Gastroesophageal sphincter (tissue), 4 donors: ENCODE measurements around the gene TSPAN10. TPM values are rescaled to one million over a fixed set of nuclear protein-coding genes. Genes with fewer than 3 reads are reported as not detected.

ENCODE experiments used
- ATAC-seq: fragments of 150-250 bp; one replicate; pipeline ENCODE4 v1.9.1; 2016; ENCODE audit warnings: mild to moderate bottlenecking, moderate library complexity
- H3K27ac ChIP-seq, 4 donors: fragments of 200-600 bp; sonication (generic) in 3 of 4; 1 replicate in 3 of 4; 2 replicates in 1 of 4; pipeline ENCODE4 v1.5.1; 2016 to 2019
- H3K27me3 ChIP-seq: fragments of 200-600 bp; sonication (generic); one replicate; pipeline ENCODE4 v1.5.1; 2019
- H3K36me3 ChIP-seq, 2 donors: fragments of 200-600 bp; sonication (generic); one replicate each; pipeline ENCODE4 v1.5.1; 2019; ENCODE audit warnings: control low read depth in 1 of 2
- H3K4me1 ChIP-seq, 3 donors: fragments of 200-600 bp; sonication (generic); 1 replicate in 2 of 3; 2 replicates in 1 of 3; pipeline ENCODE4 v1.5.1; 2016 to 2019; ENCODE audit warnings: control low read depth in 2 of 3
- H3K4me3 ChIP-seq, 2 donors: fragments of 200-600 bp; sonication (generic); one replicate each; pipeline ENCODE4 v1.5.1; 2019; ENCODE audit warnings: mild to moderate bottlenecking in 1 of 2, moderate library complexity in 1 of 2
- H3K9me3 ChIP-seq, 3 donors: fragments of 200-600 bp; sonication (generic); one replicate each; pipeline ENCODE4 v1.5.1; 2017 to 2019; ENCODE audit warnings: control low read depth in 2 of 3
- EP300 ChIP-seq: sonication (generic); formaldehyde crosslinking; IDR thresholded peaks from one replicate; pipeline ENCODE4 v1.6.1; 2017; ENCODE audit warnings: antibody characterized with exemption, mild to moderate bottlenecking
- POLR2A ChIP-seq, 2 donors: fragments of 450-650 bp; IDR thresholded peaks; one replicate each; pipeline ENCODE4 v1.6.1; 2017; ENCODE audit warnings: antibody characterized with exemption in 2 of 2, mild to moderate bottlenecking in 2 of 2, moderate library complexity in 1 of 2
- POLR2AphosphoS5 ChIP-seq: sonication (generic); formaldehyde crosslinking; IDR thresholded peaks from one replicate; pipeline ENCODE4 v1.6.1; 2017; ENCODE audit warnings: antibody characterized with exemption
- WGBS, 2 donors: methylation state at CpG; one replicate each; pipeline ENCODE4 v1.1.5; 2018; ENCODE audit warnings: low coverage in 1 of 2; 5-methylcytosine and 5-hydroxymethylcytosine counted together
- total RNA-seq, 4 donors: library from RNA; depleted of rRNA; stranded (reverse); fragments of >200 nt; gene quantifications; one replicate each; pipeline ENCODE4 v1.1.0, GENCODE V29; 2016
- TF ChIP-seq, protein P1 (sequence below), 4 experiments: fragments of 200-600 bp in 2 of 4; fragments of 450-650 bp in 2 of 4; sonication (generic) in 1 of 4; IDR thresholded peaks; one replicate each; pipeline ENCODE4 v1.5.1; 2017 to 2019; ENCODE audit warnings: antibody characterized with exemption in 4 of 4, mild to moderate bottlenecking in 2 of 4, moderate library complexity in 2 of 4

TSPAN10 gene
- total RNA-seq, 4 donors from 2014 or later: 0.27 to 0.89 (median 0.30) TPM; not detected in 1

DNA sequence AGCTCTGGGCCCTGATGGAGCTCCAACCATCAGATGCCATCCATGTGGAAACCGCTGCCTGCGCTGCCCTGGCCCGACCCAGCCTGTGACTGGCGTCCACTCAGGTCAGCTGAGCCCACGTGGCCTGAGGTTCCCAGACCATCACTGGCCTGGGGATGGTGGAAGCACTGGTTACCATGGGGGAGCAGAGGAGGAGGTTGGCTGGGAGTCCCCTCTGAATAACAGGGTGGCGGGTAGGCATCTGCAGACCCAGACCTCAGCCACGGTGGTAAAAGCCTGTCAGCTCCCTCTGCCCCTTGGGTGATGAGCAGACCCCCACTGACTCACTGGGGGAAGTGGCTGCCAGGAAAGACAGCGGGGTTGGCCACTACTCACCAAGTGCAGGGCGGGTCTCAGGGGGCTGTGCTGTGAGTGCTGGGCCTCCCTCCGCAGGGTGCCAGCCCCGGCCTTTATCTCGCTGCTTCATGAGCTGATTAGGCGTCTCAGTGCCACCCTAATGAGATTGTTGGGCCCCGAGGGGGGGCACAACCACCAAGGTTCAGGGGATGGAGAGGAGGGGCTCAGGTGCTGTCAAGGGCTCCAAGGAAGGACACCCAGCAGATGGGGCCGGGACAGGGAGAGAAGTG is 19.2 kb downstream of the TSPAN10 start, which contains the start of gene PDE6G:
Gene PDE6G (minus strand): TSS at position 425 of the 626 bp plus-strand sequence. CDS start 3,237 bp downstream, outside the sequence.
- Histone ChIP-seq H3K36me3 (no peaks in the 10 kb centered on the region), H3K9me3 (no peaks in the 10 kb centered on the region), H3K27ac (no peak within 1 kb of the TSS), H3K4me3 (no peak within 1 kb of the TSS), H3K4me1 (no peaks in the 10 kb centered on the region), H3K27me3 (peaks cover 39% of the 10 kb centered on the region)
- ATAC-seq: no peak
- TF ChIP-seq POLR2AphosphoS5: no peak
- TF ChIP-seq, protein P1, sequence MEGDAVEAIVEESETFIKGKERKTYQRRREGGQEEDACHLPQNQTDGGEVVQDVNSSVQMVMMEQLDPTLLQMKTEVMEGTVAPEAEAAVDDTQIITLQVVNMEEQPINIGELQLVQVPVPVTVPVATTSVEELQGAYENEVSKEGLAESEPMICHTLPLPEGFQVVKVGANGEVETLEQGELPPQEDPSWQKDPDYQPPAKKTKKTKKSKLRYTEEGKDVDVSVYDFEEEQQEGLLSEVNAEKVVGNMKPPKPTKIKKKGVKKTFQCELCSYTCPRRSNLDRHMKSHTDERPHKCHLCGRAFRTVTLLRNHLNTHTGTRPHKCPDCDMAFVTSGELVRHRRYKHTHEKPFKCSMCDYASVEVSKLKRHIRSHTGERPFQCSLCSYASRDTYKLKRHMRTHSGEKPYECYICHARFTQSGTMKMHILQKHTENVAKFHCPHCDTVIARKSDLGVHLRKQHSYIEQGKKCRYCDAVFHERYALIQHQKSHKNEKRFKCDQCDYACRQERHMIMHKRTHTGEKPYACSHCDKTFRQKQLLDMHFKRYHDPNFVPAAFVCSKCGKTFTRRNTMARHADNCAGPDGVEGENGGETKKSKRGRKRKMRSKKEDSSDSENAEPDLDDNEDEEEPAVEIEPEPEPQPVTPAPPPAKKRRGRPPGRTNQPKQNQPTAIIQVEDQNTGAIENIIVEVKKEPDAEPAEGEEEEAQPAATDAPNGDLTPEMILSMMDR (IDR thresholded peaks at IDR 0.05): no peak
- no peak for TF ChIP-seq POLR2A (IDR thresholded peaks at IDR 0.05)
- TF ChIP-seq EP300: no peak
- WGBS, 2 donors: 100% methylated on average over 1 of the region's 15 CpGs; no CpG with 5 or more reads in 1 of the 2 donors

GRCh38 chr17:81656835-81657234 is 19.8 kb downstream of the TSPAN10 start:
- Histone ChIP-seq H3K9me3 (no peaks in the 10 kb centered on the region), H3K27ac (no peak overlapping the region), H3K36me3 (no peaks in the 10 kb centered on the region), H3K4me1 (no peaks in the 10 kb centered on the region), H3K4me3 (no peak overlapping the region), H3K27me3 (peaks cover 33% of the 10 kb centered on the region)
- WGBS, 2 donors: no CpG with 5 or more reads among the region's 4 CpGs
- TF ChIP-seq EP300 (no peak), POLR2AphosphoS5 (no peak), POLR2A (IDR thresholded peaks at IDR 0.05) (no peak)
- TF ChIP-seq, protein P1 (IDR thresholded peaks at IDR 0.05): no peak
- ATAC-seq: no peak

- WGBS, 2 donors: 73 to 87% methylated on average over 5 of the region's 5 CpGs
- H3K4me1 ChIP-seq: no peaks in the 10 kb centered on the region
- no peaks in the 10 kb centered on the region for H3K36me3 ChIP-seq
- TF ChIP-seq POLR2AphosphoS5: no peak
- TF ChIP-seq, protein P1 (IDR thresholded peaks at IDR 0.05): no peak
- TF ChIP-seq EP300: no peak
- no peak for TF ChIP-seq POLR2A (IDR thresholded peaks at IDR 0.05)
- H3K27me3 ChIP-seq: peaks cover 12% of the 10 kb centered on the region
- no peaks in the 10 kb centered on the region for H3K9me3 ChIP-seq
- H3K27ac ChIP-seq: no peak overlapping the region
- ATAC-seq: no peak
- H3K4me3 ChIP-seq: no peak overlapping the region
Measured at GRCh38 chr17:81659038-81659437, 22.0 kb downstream of the TSPAN10 start.

- TF ChIP-seq, protein P1 (IDR thresholded peaks at IDR 0.05): no peak
- no peak for TF ChIP-seq POLR2A (IDR thresholded peaks at IDR 0.05)
- no peak for TF ChIP-seq EP300
- no peak for TF ChIP-seq POLR2AphosphoS5
- Histone ChIP-seq H3K36me3 (peaks cover 0 to 8% of the 10 kb centered on the region in 2 donors), H3K9me3 (no peaks in the 10 kb centered on the region), H3K27me3 (no peaks in the 10 kb centered on the region), H3K4me1 (peaks cover 0 to 9% (median 6%) of the 10 kb centered on the region in 3 donors), H3K27ac (no peak overlapping the region), H3K4me3 (no peak overlapping the region)
- WGBS, 2 donors: 74 to 86% methylated on average over 3 to 9 of the region's 9 CpGs
- no peak for ATAC-seq
Measured at GRCh38 chr17:81660441-81660840, 23.4 kb downstream of the TSPAN10 start.

DNA sequence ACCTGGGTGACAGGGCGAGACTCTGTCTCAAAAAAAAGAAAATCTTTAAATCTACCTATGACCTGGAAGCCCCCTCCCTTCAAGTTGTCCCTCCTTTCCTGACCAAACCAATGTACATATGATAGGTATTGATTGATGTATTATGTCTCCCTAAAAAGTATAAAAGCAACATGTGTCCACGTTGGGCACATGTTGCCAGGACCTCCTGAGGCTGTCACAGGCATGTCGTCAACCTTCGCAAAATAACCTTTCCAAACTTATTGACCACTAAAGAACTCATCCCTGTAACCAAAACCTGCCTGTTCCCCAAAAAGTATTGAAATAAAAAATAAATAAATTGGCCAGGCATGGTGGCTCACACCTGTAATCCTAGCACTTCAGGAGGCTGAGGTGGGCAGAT is 25.0 kb downstream of the TSPAN10 start:
- no peaks in the 10 kb centered on the region for H3K9me3 ChIP-seq
- no peak overlapping the region for H3K4me3 ChIP-seq
- peaks cover 0 to 16% (median 12%) of the 10 kb centered on the region in 3 donors for H3K4me1 ChIP-seq
- H3K36me3 ChIP-seq: peaks cover 0 to 8% of the 10 kb centered on the region in 2 donors
- ATAC-seq: no peak
- no peak overlapping the region for H3K27ac ChIP-seq
- no peaks in the 10 kb centered on the region for H3K27me3 ChIP-seq
- WGBS, 2 donors: 86 to 89% methylated on average over 4 of the region's 4 CpGs
- TF ChIP-seq POLR2AphosphoS5 (no peak), EP300 (no peak), POLR2A (IDR thresholded peaks at IDR 0.05) (no peak)
- TF ChIP-seq, protein P1 (IDR thresholded peaks at IDR 0.05): no peak
